CD4-positive, alpha-beta T cell treated with Interleukin-10 for 1 hour (primary cell): ENCODE data around the gene ZBTB7C.

ENCODE experiments used
- DNase-seq: peaks from one replicate; pipeline ENCODE4 v3.0.0-alpha.2; 2020

The ZBTB7C gene

DNA sequence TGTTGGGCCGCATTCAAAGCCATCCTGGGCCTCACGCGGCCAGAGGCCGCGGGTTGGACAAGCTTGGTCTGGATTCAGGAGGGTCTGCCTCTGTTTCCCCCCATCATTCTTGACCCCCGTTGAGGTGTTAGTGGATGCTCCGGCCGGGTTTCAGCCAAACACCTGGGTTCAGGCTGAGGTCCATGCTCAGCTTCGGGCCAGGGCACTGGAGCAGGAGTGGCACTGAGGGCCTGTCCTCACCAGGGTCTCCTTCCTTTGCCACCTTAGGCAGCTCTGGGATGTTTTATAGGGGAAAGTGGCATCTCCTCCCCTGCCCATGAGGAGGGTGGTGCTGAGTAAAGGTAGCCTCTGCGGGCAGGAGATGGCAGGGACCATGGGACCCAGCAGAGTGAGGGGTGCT, 401.8 kb downstream of the ZBTB7C start:
- DNase-seq: no peak

DNA sequence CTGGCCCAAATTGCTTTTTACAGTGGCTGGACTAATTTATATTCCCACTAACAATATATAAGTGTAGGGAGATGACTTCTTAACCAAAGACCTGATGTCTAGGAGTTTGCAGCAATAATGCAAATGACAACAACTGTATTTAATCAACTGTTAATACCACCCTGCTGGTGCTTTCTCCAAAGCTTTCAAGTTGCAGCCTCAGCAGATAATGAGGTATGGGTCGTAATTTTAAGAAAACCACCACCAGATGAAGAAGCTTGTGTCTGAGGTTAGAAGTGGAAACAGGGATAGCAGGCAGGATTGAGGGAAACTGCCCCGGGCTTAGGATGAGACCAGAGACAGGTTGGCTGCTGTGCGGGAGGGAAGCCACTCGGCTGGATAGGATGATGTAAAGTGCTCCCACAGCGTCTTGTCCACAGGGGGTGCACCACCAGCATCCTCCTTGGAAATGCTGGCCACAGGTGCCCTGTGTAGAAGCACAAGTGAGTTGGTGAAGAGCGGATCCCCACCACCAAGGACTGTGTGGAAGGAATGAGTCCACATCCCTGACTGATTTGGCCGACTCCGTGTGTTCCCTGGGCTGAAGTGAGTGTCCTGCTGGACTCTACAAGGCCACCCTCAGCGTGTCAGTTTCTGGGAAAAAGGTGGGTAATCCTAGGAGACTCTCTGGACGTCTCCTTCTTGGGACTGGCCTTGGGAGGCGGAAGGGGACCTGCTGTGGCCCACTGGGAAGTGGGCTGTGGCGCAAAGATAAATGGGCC, 402.6 kb downstream of the ZBTB7C start:
- no peak for DNase-seq

DNA sequence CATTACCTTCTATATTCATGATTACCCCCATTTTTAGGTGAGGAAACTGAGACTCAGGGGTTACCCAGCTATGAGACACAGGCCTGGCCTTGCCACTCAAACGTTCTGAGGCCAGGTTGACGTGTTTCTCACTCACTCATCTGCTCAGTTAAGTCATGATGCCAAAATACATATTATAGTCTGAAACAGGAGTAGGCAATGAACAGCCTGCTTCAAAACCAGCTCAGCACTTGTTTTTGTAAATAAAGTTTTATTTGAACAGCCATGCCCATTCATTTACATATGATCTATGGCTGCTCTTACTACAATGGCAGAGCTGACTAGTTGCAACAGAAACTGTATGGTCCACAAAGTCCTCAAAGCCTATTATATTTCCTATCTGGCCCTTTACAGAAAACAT, 404.6 kb downstream of the ZBTB7C start:
- DNase-seq: no peak

DNA sequence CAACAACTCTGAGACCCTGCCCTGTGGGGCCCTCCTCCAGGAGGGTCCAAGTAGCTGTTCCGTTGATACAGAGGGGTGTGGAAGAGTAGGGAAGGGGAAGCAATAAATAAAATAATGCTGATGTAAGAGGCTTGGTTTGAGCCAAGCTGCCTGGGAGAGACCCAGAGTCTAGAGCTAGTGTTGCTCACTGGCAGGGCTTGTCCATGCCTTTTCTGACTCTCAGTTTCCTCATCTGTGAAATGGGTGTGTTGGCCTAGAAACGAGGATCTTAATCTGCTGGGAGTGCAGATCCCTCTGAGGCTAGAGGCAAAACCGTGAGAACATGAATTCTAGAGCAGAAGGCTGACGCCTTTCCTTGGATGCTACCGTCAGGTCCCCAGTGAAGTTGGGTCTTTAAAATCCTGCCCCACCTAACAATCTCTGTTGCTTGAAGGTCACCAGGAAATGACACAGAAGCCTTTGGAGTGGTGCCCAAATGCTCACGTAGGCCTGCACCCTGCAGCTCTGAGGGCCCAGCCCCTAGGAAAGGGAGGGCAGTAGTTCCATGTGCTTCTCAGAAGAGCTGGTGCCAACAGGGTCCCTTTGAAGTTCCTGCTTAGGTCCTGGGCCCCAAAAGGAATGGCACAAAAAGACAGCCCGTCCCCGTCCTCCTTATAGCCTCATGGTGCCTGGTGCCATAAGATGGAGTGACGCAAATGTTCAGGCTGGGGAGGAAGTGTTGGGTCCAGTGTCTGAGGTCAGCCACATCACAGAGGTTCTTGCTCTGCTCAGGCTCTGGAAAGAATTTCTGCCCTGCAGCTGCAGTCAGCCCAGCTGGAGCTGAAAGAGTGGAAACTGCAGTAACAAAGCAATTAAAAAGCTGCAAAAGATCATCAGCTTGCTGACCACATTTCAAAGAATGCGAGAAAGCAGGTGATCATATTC, 405.5 kb downstream of the ZBTB7C start:
- no peak for DNase-seq

DNA sequence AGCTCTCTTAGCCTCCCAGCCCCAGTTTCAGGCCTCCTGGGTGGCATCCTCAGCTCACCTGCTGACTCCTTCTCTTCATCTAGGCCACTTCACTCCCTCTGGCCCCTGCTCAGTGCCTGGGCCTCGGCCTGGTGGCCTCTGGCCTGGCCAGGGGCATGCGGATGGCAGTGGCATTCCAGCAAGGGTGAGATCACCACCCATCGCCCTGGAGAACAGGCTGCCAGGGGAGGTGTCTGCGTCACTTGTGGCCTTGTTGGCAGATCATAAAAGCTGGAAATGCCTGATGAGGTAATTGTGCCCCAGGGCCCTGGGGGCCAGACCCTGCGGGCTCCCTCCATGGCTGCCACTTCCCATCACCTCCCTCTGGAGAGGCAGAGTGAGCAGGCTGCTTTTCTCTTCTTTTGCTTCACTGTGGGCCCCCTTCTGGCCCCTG, 406.2 kb downstream of the ZBTB7C start:
- no peak for DNase-seq

DNA sequence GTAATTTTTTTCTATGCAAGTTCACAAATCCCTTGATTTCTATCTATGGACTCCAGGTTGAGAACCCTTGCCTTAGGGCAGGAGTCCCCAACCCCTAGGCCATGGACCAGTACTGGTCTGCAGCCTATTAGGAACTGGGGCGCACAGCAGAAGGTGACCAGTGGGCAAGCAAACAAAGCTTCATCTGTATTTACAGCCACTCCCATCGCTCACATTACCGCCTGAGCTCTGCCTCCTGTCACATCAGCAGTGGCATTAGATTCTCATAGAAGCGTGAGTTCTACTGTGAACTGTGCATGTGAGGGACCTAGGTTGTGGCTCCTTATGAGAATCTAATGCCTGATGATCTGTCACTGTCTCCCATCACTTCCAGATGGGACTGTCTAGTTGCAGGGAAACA, 408.5 kb downstream of the ZBTB7C start:
- DNase-seq: no peak

DNA sequence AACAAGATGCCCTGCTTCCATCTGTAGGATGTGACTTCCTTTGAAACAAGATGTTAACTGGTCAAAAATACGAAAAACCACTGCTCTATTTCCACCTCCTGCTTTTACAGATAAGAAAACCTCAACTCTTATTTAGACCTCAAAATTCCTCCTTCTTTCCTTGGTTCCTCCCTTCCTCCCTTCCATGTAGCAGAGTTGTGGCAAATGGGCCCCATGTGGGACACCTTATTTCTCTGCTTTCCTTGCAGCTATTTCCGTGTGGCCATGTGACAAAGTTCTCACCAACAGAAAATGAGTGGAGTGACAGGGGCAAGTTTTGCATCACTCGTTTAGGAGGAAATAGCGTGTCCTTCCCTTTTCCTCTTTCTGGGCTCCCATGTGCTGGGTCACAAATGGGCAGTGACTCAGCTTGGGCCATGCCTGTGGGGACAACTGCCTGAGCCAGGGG, 409.4 kb downstream of the ZBTB7C start:
- DNase-seq: no peak

DNA sequence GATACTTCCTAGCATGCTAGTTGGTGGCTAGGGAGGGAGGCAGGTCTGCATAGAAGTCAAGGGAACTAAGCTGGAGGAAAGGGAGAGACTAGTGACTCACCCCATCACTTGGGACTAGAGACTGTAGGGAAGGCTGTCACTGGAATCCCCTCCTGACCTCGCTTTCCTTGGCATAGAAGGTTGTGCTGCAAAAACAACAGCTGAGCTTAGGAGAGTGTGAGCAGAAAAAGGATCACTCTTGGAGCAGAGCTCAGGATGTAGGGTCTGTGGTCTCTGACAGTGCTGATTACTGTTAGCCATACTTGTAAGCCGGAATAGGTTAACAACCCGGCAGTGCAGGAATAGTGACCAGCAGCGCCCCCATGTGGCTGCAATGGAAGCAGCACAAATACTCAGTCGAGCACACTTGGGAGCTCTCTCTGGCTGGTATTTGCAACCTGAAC, 411.8 kb downstream of the ZBTB7C start:
- DNase-seq: peak; percentile 14

DNA sequence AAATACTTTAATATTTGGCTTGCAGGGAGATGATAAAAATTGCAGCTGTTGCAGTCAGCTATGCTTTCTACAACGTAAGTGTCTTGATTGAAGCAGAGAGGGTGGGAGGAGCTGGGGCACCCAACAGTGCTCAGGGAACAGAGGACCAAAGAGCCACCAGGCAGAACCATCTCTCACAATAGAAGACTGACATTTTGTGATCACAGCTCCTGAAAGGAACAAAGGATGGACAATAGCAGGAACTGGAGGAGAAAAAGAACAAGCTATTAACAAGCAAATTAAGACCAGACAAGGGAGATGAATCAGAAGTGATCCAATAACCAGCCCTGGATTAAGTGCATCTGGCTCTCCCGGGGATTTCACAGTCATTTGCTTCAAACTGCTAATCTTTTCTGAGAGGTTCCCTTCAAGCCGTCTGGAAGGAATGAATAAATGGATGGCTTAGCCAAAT, 413.1 kb downstream of the ZBTB7C start:
- DNase-seq: no peak

DNA sequence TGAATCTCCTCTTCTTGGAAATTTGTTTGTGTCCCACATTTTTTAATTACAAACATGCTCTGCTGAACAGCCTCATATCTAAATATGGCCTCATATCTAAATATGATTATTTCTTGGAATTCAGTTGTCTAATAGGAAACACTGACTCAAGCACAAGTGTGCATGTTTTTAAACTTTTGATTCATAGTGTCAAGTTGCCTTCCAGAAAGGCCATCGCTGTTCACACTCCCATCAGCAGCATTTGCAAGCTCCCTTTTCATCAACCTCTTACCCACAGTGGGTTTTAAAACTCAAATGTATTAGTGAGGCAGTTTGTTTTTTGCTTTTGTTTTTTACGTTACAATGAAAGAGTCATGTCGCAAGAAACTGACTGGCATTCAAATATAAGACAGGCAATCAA, 413.5 kb downstream of the ZBTB7C start:
- no peak for DNase-seq

DNA sequence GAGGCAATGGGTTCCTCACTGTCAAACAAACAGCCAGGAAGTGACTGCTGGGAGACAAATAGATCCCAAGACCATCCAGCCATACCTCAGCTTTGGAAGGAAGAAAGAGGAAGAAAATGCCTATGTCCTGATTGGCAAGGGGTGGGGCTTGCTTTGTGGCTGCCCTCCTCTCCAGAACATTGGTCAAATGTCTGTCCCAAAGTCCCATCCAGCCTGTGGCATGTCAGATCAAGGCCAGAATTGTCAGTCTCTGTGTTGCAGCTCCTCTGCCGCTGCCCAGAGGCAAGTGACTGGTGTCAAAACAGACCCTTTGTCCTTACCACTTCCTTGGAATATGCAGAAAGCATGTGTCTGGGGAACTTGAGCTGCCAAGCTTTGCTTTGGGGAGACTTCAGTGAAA, 415.8 kb downstream of the ZBTB7C start:
- DNase-seq: no peak

DNA sequence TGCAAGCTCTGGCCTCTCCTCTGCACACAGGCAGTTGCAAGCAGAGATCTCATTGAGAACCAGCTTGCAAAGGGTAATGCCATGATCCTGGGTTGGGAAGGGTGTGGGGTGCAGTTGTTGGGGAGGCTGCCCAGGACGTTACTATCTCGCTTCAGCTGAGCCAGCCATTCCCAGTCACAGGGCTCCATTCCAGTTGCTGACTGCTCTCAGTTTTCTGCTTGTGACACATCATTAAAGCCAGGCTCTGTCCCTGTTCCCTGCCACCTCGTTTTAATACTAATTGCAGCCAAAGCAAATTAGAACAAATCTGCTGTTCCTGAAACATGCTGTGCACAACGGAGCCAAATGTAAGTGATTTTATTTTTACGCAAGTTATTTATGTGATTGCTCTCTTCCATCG, 416.2 kb downstream of the ZBTB7C start:
- DNase-seq: no peak

DNA sequence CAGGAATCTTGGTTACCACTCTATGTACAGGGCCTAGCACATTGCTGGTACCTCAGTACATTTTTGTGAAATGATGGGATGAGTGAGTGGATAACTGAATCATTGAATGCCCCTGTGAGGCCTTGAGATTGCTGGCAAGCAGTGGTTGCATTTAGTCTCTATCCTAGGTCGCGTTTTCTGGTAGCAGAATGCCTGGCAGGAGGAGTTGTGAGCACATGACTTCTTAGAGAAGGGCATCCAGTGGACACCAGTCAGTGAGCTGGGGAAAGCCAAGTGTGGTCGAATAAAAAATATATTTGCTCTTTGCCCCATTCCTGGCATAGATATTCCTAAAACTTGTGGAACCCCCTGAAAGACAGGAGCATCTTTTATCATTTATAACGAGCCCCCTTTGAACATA, 416.9 kb downstream of the ZBTB7C start:
- no peak for DNase-seq

DNA sequence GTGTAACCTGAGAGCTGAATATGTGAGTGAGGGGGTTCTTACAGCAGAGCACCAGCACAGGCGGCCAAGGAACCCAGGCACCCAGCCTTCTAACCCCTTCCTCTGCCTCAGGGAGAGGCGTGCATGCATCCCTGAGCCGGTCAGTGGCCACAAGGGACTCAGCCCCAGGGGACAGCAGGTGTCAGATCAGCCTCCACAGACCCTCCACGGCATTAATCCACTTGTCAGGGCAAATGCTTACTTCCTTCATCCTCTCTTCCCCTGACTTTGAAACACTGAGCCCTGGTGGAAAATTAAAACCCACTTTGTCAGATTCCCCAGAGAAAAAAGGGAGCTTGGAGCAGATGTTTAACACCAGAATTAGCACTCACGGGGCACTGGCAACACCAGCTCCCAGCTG, 418.2 kb downstream of the ZBTB7C start:
- no peak for DNase-seq

DNA sequence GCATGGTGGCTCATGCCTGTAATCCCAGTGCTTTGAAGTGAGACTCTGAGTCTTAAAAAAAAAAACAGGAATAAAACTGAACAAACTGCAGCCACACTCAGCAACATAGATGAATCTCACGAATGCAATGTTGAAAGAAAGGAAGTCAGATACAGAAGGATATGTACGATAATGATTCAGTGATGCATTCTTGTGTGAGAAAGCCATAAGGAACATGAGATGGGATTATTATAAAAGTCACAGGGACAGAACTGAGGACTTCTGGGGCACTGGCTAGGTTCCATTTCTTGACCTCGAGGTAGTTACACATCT, 421.8 kb downstream of the ZBTB7C start:
- no peak for DNase-seq

DNA sequence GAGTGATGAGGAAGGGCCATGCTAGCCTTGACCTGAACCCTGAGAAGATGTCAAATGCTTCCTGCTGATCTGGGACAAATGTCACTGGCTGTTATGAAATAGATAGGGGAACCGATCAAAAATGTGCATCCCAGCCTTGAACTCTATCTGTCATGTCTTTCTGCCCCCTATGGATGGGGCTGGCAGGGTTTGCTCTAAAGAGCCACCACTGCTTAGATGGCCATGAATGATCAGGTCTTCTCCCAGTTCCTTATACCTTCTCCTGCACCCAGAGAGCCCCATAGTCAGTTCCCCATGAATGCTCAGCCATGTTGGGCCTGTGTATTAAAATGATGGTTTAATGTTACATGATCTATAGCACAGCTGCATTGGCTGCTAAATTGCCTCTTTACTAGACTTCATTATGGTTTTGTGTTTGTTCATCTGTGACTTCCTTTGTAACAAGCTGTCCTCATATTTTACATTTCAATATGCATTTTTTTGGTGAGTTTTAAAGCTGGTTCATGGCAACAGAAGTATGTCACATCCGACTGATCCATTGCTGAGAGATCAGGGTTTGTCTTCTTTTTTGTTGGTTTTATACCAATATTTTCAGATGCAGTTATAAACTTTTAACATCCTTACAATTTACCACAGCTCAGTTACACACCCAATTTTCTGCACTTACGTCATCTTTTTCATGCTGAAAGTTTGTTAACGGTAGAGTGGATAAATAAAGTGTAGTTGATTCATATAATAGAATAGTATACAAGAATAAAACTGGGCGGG, 422.4 kb downstream of the ZBTB7C start:
- no peak for DNase-seq

DNA sequence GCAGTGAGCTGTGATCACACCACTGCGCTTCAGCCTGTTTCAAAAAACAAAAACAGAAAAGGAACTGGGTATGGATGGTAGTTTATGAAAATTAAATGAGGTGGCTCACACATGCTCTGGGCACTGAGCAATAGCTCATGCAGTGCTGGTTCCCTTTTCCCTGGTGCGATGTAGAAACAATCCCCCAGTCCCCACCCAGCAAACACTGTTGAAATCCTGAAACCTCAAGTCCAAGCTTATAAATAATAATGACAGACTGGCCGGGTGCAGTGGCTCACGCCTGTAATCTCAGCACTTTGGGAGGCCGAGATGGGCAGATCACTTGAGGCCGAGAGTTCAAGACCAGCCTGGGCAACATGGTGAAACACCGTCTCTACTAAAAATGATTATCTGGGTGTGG, 423.3 kb downstream of the ZBTB7C start:
- DNase-seq: peak; percentile 14

DNA sequence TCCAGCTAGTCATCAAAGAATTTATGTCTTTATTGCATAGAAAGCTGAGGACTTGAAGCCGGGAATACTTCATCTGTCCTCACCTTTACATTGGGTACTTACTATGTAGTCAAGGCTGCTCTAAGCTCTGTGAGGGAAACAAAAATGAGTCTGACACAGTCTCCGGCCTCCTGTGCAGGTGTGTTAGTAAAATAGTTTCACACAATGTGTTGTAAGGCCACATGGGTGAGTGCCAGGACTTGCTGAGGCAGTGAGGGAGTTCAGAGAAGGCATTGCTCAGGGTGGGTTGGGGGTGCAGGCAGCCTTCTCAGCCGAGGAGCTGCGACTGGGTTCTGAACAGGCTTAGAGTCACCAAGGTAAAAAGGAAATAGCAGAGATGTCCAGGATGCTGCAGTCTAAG, 424.2 kb downstream of the ZBTB7C start:
- no peak for DNase-seq

DNA sequence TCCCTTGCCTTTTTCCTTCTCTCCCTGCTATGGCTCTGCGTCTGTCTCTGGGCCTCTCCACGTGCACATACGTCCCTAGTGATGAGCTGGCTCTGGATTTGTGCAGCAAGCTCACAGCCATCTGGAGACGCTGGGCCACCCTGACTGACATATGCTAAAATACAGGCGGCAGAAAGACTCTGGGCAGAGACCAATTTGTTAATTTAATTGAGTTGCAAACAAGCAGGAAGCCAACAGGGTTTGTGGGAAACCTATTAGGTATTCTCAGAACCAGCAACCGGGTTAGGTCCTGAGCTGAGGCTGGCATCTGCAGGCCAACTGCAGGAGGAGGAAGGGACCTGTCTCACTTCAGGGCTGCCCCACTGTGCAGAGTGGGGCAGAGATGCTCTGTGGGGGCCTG, 425.2 kb downstream of the ZBTB7C start:
- DNase-seq: no peak

DNA sequence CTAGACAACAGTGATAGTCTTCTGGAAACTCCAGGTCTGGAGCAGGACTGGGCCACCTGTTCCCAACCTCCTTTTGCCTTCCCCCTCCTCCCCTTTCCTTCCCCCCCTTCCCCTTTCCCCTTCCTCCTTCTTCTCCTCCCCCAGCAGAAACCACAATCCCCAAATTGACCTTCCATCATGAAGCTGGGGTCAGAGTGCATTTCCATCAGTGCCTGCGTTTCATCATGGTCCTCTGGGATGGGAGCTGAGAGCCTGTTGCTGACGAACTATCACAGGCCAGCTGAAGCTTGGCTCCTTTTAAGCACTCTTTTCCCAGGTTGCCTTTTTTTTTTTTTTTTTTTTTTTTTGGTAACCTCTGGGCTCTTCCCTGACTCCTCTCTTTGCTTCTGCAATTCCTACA, 426.1 kb downstream of the ZBTB7C start:
- no peak for DNase-seq

DNA sequence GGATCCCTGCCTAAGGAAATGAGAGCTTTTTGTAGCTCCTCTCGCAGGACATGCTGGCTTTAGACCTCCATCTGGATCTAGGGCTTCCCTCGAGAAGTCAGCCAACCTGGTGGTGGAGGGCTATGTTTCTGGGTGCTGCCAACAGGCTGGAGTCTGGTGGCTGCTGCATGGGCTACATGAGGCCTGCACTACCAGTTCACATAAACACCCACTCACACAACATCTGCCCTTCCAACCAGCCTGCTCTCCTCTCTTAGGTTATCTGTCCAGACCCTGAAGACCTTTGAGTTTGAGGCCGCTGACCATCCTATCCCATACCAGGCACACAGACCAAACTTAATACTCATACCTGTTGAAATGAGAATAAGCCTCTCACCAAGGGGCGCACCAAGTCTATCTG, 427.4 kb downstream of the ZBTB7C start:
- DNase-seq: no peak

DNA sequence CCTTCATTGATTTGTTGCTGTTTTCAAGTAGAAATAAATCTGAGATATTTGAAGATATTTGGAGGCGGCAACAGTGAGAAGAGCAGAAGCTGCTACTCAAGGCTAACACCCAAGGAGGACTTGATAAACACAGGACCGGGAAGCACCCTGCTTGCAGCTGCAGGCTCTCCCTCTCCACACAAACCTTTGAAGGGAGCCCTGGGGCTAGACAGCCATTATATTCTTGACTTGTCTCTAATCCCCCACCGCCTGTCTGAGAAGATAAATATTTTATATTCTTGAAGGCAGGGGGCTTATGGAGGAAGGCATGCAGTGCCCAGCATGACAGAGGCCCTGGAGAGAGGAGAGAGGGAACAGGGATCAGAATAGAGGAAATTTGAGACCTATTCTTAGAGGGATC, 427.9 kb downstream of the ZBTB7C start:
- DNase-seq: no peak

DNA sequence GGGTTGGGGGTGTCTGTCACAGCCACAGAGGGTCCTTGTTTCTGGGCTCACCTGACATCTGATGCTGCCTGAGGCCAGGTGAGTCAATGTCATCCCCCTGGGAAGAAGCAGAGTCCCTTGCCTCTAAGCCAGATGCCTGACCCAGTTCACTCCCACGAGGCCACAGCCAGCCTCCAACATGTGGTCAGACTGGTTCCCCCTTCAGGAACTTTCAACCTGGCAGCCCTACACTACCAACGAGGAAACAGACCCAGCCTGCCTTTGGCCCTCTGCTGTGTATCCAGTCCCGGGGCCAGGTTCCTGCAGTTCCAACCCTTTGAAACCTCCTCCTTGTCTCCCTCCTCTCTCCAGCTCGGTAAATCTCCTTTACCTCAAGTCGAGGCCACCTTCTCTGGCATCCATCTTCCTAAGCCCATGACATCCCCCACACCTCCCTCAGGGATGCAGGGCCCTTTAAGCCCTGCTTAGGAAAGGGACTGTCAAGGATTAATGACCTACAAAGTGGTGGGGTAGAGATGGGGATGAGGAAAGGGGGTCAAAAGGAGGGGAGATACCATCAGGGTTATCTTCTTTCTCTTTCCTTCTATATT, 429.5 kb downstream of the ZBTB7C start:
- no peak for DNase-seq
